Endothelial cell (in vitro differentiated cells): Measurements from ENCODE around the gene TERC. TPM values are rescaled to one million over a fixed set of nuclear protein-coding genes. Genes with fewer than 3 reads are reported as not detected.

ENCODE experiments used
- DNase-seq: peaks from one replicate; pipeline ENCODE4 v3.0.0; 2021; ENCODE audit warnings: low spot score
- H3K27ac Mint-ChIP-seq: one replicate; pipeline ENCODE4 v1.8.0; 2021; ENCODE audit warnings: mixed read lengths, inconsistent platforms; ENCODE audit not compliant: unreplicated experiment
- H3K27me3 Mint-ChIP-seq: one replicate; pipeline ENCODE4 v1.8.0; 2021; ENCODE audit warnings: mild to moderate bottlenecking, moderate library complexity, mixed read lengths, inconsistent platforms; ENCODE audit not compliant: unreplicated experiment
- H3K36me3 Mint-ChIP-seq: one replicate; pipeline ENCODE4 v1.8.0; 2021; ENCODE audit warnings: mild to moderate bottlenecking, low read depth, mixed read lengths, inconsistent platforms; ENCODE audit not compliant: unreplicated experiment
- H3K4me1 Mint-ChIP-seq: one replicate; pipeline ENCODE4 v1.8.0; 2021; ENCODE audit warnings: mild to moderate bottlenecking, mixed read lengths, inconsistent platforms; ENCODE audit not compliant: unreplicated experiment
- H3K4me3 Mint-ChIP-seq: one replicate; pipeline ENCODE4 v1.8.0; 2021; ENCODE audit warnings: mild to moderate bottlenecking, mixed read lengths, inconsistent platforms; ENCODE audit not compliant: unreplicated experiment
- H3K9me3 Mint-ChIP-seq: one replicate; pipeline ENCODE4 v1.8.0; 2021; ENCODE audit warnings: mixed read lengths, inconsistent platforms; ENCODE audit not compliant: unreplicated experiment
- CTCF ChIP-seq: fragments of 200-600 bp; sonication (generic); IDR thresholded peaks from one replicate; pipeline ENCODE4 v1.5.0; 2021; ENCODE audit warnings: antibody characterized with exemption; ENCODE audit not compliant: unreplicated experiment
- total RNA-seq: library from RNA; stranded (reverse); fragmentation: NEBNext Ultra II Directional; extraction: Animal tissue kit (Norgen Biotek cat#: 25700); gene quantifications from one replicate; pipeline ENCODE4 v1.2.1, GENCODE V29; 2021; ENCODE audit not compliant: unreplicated experiment

Gene TERC
- total RNA-seq, 1 donor from 2014 or later, result 3.2 TPM

- Mint-ChIP-seq H3K27me3 (peaks cover 17% of the 10 kb centered on the region), H3K4me3 (peak overlapping the region; percentile 99), H3K4me1 (peaks cover 15% of the 10 kb centered on the region), H3K9me3 (no peaks in the 10 kb centered on the region), H3K27ac (peak overlapping the region; percentile 99), H3K36me3 (peaks cover 23% of the 10 kb centered on the region)
- peak; percentile 50 for DNase-seq
- no peak for TF ChIP-seq CTCF
Observed at GRCh38 chr3:169772305-169772896, 7.5 kb upstream of the TERC start.

- H3K9me3 Mint-ChIP-seq, result no peaks in the 10 kb centered on the region
- DNase-seq, result peak; percentile 65
- H3K36me3 Mint-ChIP-seq, result peaks cover 18% of the 10 kb centered on the region
- H3K27ac Mint-ChIP-seq, result peak overlapping the region; percentile 99
- H3K4me3 Mint-ChIP-seq, result peak overlapping the region; percentile 99
- peaks cover 15% of the 10 kb centered on the region for H3K4me1 Mint-ChIP-seq
- TF ChIP-seq CTCF, result no peak
- H3K27me3 Mint-ChIP-seq, result peaks cover 16% of the 10 kb centered on the region
Observed at GRCh38 chr3:169771497-169772304, 6.8 kb upstream of the TERC start.

GRCh38 chr3:169769287-169770181, 4.7 kb upstream of the TERC start, which contains the start of gene ACTRT3:
ACTRT3 (minus strand) TSS chr3:169769561; CDS start chr3:169769520, 41 bp downstream.
- Mint-ChIP-seq H3K9me3 (no peaks in the 10 kb centered on the region), H3K4me1 (peaks cover 18% of the 10 kb centered on the region), H3K27ac (peak within 1 kb of the TSS; percentile 88), H3K27me3 (peaks cover 21% of the 10 kb centered on the region), H3K4me3 (peak within 1 kb of the TSS; percentile 92), H3K36me3 (peaks cover 19% of the 10 kb centered on the region)
- no peak for TF ChIP-seq CTCF
- DNase-seq, result peak; percentile 77

- peak overlapping the region; percentile 90 for H3K27ac Mint-ChIP-seq
- H3K27me3 Mint-ChIP-seq, result peaks cover 8% of the 10 kb centered on the region
- peaks cover 5% of the 10 kb centered on the region for H3K4me1 Mint-ChIP-seq
- no peaks in the 10 kb centered on the region for H3K9me3 Mint-ChIP-seq
- H3K4me3 Mint-ChIP-seq, result peak overlapping the region; percentile 90
- peaks cover 20% of the 10 kb centered on the region for H3K36me3 Mint-ChIP-seq
- peak; percentile 21 for DNase-seq
- no peak for TF ChIP-seq CTCF
Observed at GRCh38 chr3:169764312-169764881, 463 bp downstream of the TERC start.
